WTC11 (cell line): ENCODE results near the gene CENPV. TPM values are rescaled to one million over a fixed set of nuclear protein-coding genes. Genes with fewer than 3 reads are reported as not detected.

Experiments used
- ATAC-seq: fragments of 200-7000 bp; cut with Tn5 transposase; 2 replicates; pipeline ENCODE4 v1.10.0; 2021; ENCODE audit warnings: mild to moderate bottlenecking, moderate library complexity
- CTCF ChIA-PET: fragments of 300-600 bp; sonication (Branson Sonifier 250); formaldehyde crosslinking; loops from one replicate; lab custom pipeline; 2021; ENCODE audit warnings: antibody characterized with exemption; lab: Charles Lee
- POLR2A ChIA-PET: fragments of 350-600 bp; sonication (Branson Sonifier 250); formaldehyde crosslinking; loops from one replicate; lab custom pipeline; 2021; ENCODE audit warnings: antibody characterized with exemption; lab: Charles Lee
- DNase-seq: peaks from one replicate; pipeline ENCODE4 v3.0.0; 2021; ENCODE audit warnings: low spot score
- H3K27ac Mint-ChIP-seq: 2 replicates; pipeline ENCODE4 v1.8.0; 2021; ENCODE audit warnings: mixed read lengths
- H3K27me3 Mint-ChIP-seq: 2 replicates; pipeline ENCODE4 v1.8.0; 2021; ENCODE audit warnings: low read depth, mild to moderate bottlenecking, moderate library complexity, mixed read lengths
- H3K36me3 Mint-ChIP-seq: 2 replicates; pipeline ENCODE4 v1.8.0; 2021; ENCODE audit warnings: mixed read lengths
- H3K4me1 Mint-ChIP-seq: 2 replicates; pipeline ENCODE4 v1.8.0; 2022; ENCODE audit warnings: mixed read lengths
- H3K4me3 Mint-ChIP-seq: 2 replicates; pipeline ENCODE4 v1.8.0; 2021; ENCODE audit warnings: mild to moderate bottlenecking, moderate library complexity, mixed read lengths
- H3K9me3 Mint-ChIP-seq: 2 replicates; pipeline ENCODE4 v1.8.0; 2021; ENCODE audit warnings: mixed read lengths
- JUN ChIP-seq: sonication (generic); formaldehyde crosslinking; IDR thresholded peaks from 2 replicates; pipeline ENCODE4 v1.8.0; 2023; ENCODE audit warnings: mild to moderate bottlenecking, missing genetic modification reagents
- KAT7 ChIP-seq: sonication (generic); formaldehyde crosslinking; IDR thresholded peaks from 2 replicates; pipeline ENCODE4 v1.8.1; 2023; ENCODE audit warnings: missing genetic modification reagents, mild to moderate bottlenecking, borderline replicate concordance
- NFE2L1 ChIP-seq: sonication (generic); formaldehyde crosslinking; IDR thresholded peaks from 2 replicates; pipeline ENCODE4 v1.8.1; 2023; ENCODE audit warnings: missing genetic modification reagents
- NR2C2 ChIP-seq: sonication (generic); formaldehyde crosslinking; IDR thresholded peaks from 2 replicates; pipeline ENCODE4 v1.8.0; 2022; ENCODE audit warnings: mild to moderate bottlenecking, missing genetic modification reagents
- SMAD4 ChIP-seq: sonication (generic); formaldehyde crosslinking; IDR thresholded peaks from 2 replicates; pipeline ENCODE4 v1.8.0; 2022; ENCODE audit warnings: mild to moderate bottlenecking, missing genetic modification reagents
- ZNF423 ChIP-seq: fragments of 250-450 bp; sonication (Bioruptor Pico); IDR thresholded peaks from 2 replicates; pipeline ENCODE4 v2.1.2; 2022; ENCODE audit warnings: mild to moderate bottlenecking, moderate library complexity
- total RNA-seq: library from RNA; stranded (reverse); gene quantifications from 3 replicates; pipeline ENCODE4 v1.2.3, GENCODE V29; 2021
- TF ChIP-seq, protein P1 (sequence below): sonication (generic); formaldehyde crosslinking; IDR thresholded peaks from 2 replicates; pipeline ENCODE4 v1.8.1; 2023; ENCODE audit warnings: mild to moderate bottlenecking, missing genetic modification reagents, borderline replicate concordance
- TF ChIP-seq, protein P2 (sequence below): fragments of 250-450 bp; sonication (Bioruptor Pico); IDR thresholded peaks from 2 replicates; pipeline ENCODE4 v1.9.0; 2021; ENCODE audit warnings: mild to moderate bottlenecking
- TF ChIP-seq, protein P3 (sequence below): sonication (generic); formaldehyde crosslinking; IDR thresholded peaks from 2 replicates; pipeline ENCODE4 v1.8.1; 2022; ENCODE audit warnings: low read depth, missing genetic modification reagents, borderline replicate concordance
- TF ChIP-seq, protein P4 (sequence below): fragments of 250-450 bp; sonication (Bioruptor Pico); conservative IDR thresholded peaks from 2 replicates; pipeline ENCODE4 v1.9.0; 2021; ENCODE audit warnings: mild to moderate bottlenecking
- TF ChIP-seq, protein P5 (sequence below): sonication (generic); formaldehyde crosslinking; IDR thresholded peaks from 2 replicates; pipeline ENCODE4 v1.8.0; 2023; ENCODE audit warnings: missing genetic modification reagents
- TF ChIP-seq, protein P6 (sequence below): sonication (generic); formaldehyde crosslinking; IDR thresholded peaks from 2 replicates; pipeline ENCODE4 v1.8.1; 2023; ENCODE audit warnings: mild to moderate bottlenecking, missing genetic modification reagents, moderate library complexity
- TF ChIP-seq, protein P7 (sequence below): fragments of 250-450 bp; sonication (Bioruptor Pico); IDR thresholded peaks from 2 replicates; pipeline ENCODE4 v1.9.0; 2021; ENCODE audit warnings: mild to moderate bottlenecking, borderline replicate concordance

The CENPV gene
- total RNA-seq, 1 experiment from 2014 or later = 152 TPM

DNA sequence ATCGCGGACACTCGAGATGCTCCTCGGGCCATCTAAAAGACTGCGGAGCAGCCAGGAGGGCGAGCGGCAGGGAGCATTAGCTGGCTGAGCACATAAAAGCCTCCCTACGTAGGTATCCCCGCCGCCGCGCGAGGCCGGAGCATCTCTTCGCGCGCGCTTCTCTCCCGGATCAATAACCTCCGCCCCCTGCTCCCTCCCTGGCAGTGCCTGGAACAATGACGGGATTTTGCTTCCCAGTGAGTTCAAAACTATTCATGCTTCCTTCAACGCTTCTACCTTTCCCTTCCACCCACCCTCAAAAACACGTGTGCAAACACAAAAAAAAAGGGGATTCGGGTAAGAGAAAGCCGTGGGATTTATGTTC lies 984 bp downstream of the CENPV start (continued):
- TF ChIP-seq, protein P1, sequence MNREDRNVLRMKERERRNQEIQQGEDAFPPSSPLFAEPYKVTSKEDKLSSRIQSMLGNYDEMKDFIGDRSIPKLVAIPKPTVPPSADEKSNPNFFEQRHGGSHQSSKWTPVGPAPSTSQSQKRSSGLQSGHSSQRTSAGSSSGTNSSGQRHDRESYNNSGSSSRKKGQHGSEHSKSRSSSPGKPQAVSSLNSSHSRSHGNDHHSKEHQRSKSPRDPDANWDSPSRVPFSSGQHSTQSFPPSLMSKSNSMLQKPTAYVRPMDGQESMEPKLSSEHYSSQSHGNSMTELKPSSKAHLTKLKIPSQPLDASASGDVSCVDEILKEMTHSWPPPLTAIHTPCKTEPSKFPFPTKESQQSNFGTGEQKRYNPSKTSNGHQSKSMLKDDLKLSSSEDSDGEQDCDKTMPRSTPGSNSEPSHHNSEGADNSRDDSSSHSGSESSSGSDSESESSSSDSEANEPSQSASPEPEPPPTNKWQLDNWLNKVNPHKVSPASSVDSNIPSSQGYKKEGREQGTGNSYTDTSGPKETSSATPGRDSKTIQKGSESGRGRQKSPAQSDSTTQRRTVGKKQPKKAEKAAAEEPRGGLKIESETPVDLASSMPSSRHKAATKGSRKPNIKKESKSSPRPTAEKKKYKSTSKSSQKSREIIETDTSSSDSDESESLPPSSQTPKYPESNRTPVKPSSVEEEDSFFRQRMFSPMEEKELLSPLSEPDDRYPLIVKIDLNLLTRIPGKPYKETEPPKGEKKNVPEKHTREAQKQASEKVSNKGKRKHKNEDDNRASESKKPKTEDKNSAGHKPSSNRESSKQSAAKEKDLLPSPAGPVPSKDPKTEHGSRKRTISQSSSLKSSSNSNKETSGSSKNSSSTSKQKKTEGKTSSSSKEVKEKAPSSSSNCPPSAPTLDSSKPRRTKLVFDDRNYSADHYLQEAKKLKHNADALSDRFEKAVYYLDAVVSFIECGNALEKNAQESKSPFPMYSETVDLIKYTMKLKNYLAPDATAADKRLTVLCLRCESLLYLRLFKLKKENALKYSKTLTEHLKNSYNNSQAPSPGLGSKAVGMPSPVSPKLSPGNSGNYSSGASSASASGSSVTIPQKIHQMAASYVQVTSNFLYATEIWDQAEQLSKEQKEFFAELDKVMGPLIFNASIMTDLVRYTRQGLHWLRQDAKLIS (CRISPR knock-in tag) = no peak

DNA sequence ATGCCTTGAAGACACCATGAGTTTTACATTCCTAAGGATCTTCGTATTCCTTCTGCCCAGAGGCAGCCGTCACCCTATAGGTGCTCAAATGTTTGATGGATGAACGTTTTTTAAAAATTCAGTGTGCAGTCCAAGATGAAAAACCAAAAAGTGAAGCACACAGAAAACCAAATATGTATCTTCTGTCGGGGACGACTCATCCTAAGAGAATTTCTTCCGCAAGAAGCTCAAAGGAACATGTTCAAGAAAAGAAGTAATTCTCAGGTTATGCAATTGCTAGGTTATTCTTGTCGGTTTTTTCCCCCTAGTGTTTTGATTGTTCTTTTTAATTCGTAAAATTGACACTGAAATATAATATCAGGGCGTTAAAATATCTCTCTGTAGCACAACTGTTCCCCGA lies 1.4 kb downstream of the CENPV start:
- peaks cover 28% of the 10 kb centered on the region for H3K4me1 Mint-ChIP-seq
- TF ChIP-seq, protein P2, sequence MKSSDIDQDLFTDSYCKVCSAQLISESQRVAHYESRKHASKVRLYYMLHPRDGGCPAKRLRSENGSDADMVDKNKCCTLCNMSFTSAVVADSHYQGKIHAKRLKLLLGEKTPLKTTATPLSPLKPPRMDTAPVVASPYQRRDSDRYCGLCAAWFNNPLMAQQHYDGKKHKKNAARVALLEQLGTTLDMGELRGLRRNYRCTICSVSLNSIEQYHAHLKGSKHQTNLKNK = no peak
- TF ChIP-seq, protein P3, sequence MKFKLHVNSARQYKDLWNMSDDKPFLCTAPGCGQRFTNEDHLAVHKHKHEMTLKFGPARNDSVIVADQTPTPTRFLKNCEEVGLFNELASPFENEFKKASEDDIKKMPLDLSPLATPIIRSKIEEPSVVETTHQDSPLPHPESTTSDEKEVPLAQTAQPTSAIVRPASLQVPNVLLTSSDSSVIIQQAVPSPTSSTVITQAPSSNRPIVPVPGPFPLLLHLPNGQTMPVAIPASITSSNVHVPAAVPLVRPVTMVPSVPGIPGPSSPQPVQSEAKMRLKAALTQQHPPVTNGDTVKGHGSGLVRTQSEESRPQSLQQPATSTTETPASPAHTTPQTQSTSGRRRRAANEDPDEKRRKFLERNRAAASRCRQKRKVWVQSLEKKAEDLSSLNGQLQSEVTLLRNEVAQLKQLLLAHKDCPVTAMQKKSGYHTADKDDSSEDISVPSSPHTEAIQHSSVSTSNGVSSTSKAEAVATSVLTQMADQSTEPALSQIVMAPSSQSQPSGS (CRISPR knock-in tag) = no peak
- no peak for TF ChIP-seq NFE2L1 (CRISPR knock-in tag)
- TF ChIP-seq, protein P4, sequence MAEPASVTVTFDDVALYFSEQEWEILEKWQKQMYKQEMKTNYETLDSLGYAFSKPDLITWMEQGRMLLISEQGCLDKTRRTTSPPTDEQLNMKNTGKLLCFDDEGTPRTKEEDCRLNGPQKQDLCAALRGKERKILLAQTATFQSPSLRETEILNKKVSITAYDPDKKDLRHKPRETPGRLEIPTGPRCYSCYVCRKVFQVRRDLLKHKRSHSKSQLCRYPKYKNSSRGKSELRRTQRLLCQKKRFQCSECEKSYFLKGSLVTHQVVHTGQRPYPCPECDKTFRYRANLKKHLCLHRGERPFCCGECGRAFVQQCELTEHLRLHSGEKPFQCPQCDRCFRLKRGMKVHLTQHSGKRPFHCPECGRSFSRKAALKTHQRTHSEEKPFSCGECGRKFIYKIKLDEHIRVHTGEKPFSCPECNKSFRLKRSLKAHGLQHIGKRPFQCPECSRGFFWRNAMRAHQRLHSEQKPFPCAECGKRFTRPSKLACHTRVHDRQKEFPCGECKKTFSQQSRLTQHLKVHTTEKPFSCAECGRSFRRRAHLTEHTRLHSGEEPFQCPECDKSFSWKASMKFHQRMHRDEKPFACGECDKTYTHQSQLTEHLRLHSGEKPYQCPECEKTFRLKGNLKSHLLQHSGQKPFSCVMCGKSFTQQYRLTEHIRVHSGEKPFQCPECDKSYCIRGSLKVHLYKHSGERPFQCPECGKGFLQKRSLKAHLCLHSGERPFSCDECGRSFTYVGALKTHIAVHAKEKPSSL = no peak
- TF ChIP-seq, protein P5, sequence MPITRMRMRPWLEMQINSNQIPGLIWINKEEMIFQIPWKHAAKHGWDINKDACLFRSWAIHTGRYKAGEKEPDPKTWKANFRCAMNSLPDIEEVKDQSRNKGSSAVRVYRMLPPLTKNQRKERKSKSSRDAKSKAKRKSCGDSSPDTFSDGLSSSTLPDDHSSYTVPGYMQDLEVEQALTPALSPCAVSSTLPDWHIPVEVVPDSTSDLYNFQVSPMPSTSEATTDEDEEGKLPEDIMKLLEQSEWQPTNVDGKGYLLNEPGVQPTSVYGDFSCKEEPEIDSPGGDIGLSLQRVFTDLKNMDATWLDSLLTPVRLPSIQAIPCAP (CRISPR knock-in tag) = no peak
- no peak for TF ChIP-seq KAT7
- no peak for TF ChIP-seq NR2C2 (CRISPR knock-in tag)
- TF ChIP-seq, all 79 proteins: peak for 0
- POLR2A ChIA-PET = interaction anchor here (0.6 to 2.5 kb wide), 5 partner anchors 12 to 90 kb away, joined by 3 to 14 read pairs (median 4); no protein-coding TSS in a partner anchor
- H3K36me3 Mint-ChIP-seq = peaks cover 25% of the 10 kb centered on the region
- peaks cover 24% of the 10 kb centered on the region for H3K27me3 Mint-ChIP-seq
- DNase-seq (no peak), ATAC-seq (no peak)
- CTCF ChIA-PET = interaction anchor here (2.0 to 6.3 kb wide), 5 partner anchors 10 to 87 kb away, joined by 9 to 64 read pairs (median 13); partner anchors contain the start of gene TRPV2
- H3K9me3 Mint-ChIP-seq = no peaks in the 10 kb centered on the region
- peak overlapping the region; percentile 93 for H3K4me3 Mint-ChIP-seq
- peak overlapping the region; percentile 36; the same call in 1 of the 2 replicates for H3K27ac Mint-ChIP-seq

DNA sequence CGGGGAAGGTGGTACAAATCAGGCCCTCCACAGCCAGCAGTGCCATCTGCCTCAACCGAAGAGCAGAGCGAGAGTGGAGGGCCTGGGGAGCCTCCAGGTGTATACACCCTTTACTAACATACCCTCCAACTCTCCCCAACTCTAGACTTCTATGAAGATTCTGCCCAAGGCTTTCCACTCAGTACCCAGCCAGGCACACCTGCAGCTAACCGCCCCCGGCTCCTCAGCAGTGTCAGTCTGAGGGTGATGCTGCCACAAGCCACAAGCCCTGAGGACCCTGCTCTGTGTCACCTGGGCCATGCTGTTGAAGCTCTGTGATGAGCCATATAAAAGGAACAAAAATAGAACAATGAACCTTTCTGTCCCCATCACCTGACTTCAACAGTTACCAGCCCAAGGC lies 3.8 kb downstream of the CENPV start:
- Mint-ChIP-seq H3K9me3 (no peaks in the 10 kb centered on the region), H3K27ac (no peak overlapping the region), H3K4me1 (peaks cover 25% of the 10 kb centered on the region), H3K36me3 (peaks cover 37% of the 10 kb centered on the region), H3K27me3 (peaks cover 18% of the 10 kb centered on the region), H3K4me3 (no peak overlapping the region)
- no peak for ATAC-seq
- ChIA-PET POLR2A (no interaction called here), CTCF (interaction anchor here (0.5 to 6.3 kb wide), 6 partner anchors 9 to 235 kb away, joined by 3 to 64 read pairs (median 4); no protein-coding TSS in a partner anchor)
- TF ChIP-seq NFE2L1 (CRISPR knock-in tag) = no peak
- TF ChIP-seq, protein P6, sequence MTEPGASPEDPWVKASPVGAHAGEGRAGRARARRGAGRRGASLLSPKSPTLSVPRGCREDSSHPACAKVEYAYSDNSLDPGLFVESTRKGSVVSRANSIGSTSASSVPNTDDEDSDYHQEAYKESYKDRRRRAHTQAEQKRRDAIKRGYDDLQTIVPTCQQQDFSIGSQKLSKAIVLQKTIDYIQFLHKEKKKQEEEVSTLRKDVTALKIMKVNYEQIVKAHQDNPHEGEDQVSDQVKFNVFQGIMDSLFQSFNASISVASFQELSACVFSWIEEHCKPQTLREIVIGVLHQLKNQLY (CRISPR knock-in tag) = no peak
- DNase-seq = no peak

DNA sequence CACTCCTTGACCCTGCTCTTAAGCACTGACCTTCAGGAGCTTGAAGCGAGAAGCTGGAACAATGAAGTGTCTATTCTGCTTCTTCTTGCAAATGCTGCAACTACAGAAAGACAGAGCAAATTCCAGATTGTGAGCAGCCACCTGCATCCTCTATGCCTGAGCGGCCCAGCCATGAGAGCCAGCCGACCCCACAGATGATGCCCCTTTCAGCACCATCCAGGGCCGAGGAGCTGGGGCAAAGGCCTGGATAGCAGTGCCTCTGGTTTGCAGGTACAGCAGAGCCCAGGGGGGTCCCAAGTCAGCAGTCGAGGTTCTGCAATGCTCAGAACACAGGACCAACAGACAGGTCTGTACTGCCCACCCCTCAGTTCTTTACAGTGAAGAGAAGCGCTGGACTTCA lies 4.7 kb downstream of the CENPV start:
- Mint-ChIP-seq H3K9me3 (no peaks in the 10 kb centered on the region), H3K36me3 (peaks cover 45% of the 10 kb centered on the region), H3K27me3 (peaks cover 9% of the 10 kb centered on the region; the same call in 1 of the 2 replicates), H3K27ac (no peak overlapping the region), H3K4me1 (peaks cover 18% of the 10 kb centered on the region), H3K4me3 (no peak overlapping the region)
- ATAC-seq = no peak
- POLR2A ChIA-PET = no interaction called here
- CTCF ChIA-PET = no interaction called here
- no peak for DNase-seq
- TF ChIP-seq ZNF423 (CRISPR knock-in tag) (no peak), JUN (CRISPR knock-in tag) (no peak), SMAD4 (no peak), NR2C2 (CRISPR knock-in tag) (no peak)
- TF ChIP-seq, protein P7, sequence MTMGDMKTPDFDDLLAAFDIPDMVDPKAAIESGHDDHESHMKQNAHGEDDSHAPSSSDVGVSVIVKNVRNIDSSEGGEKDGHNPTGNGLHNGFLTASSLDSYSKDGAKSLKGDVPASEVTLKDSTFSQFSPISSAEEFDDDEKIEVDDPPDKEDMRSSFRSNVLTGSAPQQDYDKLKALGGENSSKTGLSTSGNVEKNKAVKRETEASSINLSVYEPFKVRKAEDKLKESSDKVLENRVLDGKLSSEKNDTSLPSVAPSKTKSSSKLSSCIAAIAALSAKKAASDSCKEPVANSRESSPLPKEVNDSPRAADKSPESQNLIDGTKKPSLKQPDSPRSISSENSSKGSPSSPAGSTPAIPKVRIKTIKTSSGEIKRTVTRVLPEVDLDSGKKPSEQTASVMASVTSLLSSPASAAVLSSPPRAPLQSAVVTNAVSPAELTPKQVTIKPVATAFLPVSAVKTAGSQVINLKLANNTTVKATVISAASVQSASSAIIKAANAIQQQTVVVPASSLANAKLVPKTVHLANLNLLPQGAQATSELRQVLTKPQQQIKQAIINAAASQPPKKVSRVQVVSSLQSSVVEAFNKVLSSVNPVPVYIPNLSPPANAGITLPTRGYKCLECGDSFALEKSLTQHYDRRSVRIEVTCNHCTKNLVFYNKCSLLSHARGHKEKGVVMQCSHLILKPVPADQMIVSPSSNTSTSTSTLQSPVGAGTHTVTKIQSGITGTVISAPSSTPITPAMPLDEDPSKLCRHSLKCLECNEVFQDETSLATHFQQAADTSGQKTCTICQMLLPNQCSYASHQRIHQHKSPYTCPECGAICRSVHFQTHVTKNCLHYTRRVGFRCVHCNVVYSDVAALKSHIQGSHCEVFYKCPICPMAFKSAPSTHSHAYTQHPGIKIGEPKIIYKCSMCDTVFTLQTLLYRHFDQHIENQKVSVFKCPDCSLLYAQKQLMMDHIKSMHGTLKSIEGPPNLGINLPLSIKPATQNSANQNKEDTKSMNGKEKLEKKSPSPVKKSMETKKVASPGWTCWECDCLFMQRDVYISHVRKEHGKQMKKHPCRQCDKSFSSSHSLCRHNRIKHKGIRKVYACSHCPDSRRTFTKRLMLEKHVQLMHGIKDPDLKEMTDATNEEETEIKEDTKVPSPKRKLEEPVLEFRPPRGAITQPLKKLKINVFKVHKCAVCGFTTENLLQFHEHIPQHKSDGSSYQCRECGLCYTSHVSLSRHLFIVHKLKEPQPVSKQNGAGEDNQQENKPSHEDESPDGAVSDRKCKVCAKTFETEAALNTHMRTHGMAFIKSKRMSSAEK (CRISPR knock-in tag) = no peak
- TF ChIP-seq, protein P2 = no peak
